ENCODE results near the gene GMDS.

GRCh38 chr6:2036710-2037023, 208.7 kb downstream of the GMDS start:
- TF ChIP-seq CTCF (IDR thresholded peaks at IDR 0.05) (no peak), POLR2A (IDR thresholded peaks at IDR 0.05) (no peak)

All from vagina (tissue), 2 donors.